Erythroblast (primary cell): ENCODE measurements around the gene HAPLN3.

ENCODE experiments used
- GATA1 ChIP-seq: IDR thresholded peaks from 2 replicates; pipeline ENCODE4 v1.6.1; 2011; ENCODE audit warnings: low read depth, mild to moderate bottlenecking, control low read depth, low read length, moderate library complexity
- POLR2A ChIP-seq: IDR thresholded peaks from 2 replicates; pipeline ENCODE4 v1.6.1; 2011; ENCODE audit warnings: mild to moderate bottlenecking, low read length

DNA sequence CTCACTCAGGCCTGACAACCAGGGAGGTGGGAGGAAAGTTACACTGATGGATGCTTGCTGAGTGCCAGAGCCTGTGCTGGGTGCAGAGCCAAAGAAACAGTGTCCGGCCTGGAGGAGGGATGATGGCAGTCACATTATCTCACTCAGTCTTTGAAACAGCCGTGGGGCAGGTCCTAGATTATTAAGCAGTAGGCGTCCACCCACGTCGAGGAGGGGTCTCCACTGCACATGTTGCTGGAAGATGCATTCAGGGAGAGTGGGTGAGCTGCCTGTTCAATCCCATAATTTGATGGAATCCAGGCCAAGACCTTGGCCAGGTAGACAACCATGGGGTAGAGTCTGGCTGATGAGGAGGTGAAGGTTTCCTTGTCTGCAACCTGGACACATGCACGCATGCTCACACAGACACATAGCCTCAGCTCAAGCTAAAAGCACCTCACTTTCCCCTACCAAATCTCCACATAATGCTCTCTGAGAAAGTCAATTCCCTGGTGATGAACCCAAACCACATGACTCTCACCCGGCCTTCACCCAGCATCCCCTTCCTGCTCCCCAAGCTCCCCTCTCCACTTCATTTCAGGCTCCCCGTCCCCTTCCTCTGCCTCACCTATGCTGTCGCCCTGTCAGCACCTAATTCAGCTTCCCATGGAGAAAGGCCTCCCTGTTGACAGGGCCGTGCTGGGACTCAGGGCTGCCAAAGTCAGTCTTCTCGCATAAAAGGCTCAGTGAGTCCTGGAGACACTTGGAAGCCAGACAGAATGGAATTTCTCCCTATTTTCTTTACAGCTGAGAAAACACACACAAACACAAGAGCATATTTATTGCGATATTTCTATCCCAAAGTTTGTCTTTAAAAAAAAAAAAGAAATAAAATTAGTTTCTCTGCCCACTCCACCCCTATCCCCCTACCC is 62.3 kb downstream of the HAPLN3 start:
- TF ChIP-seq POLR2A, result no peak
- TF ChIP-seq GATA1, result no peak
